ENCODE results near the gene TCF23. TPM values are rescaled to one million over a fixed set of nuclear protein-coding genes. Genes with fewer than 3 reads are reported as not detected.
A peak's percentile ranks its signal among the peaks of the same experiment; 100 is the strongest.
"Not testable (repeated sequence)": the region's sequence is repeated elsewhere in the genome, so short reads cannot be mapped to it uniquely, and the experiment has no call there.

Gene TCF23
- total RNA-seq, 1 experiment from 2014 or later = 0.03 TPM

- no TSS peak for BruUV-seq (replicated peaks)
- ChIA-PET POLR2A (no interaction called here), CTCF (no interaction called here)
- Histone ChIP-seq H3K9me3 (ENCODE audit: control insufficient read depth, insufficient read depth, low read depth, low read length) (no peaks in the 10 kb centered on the region), H3K4me1 (ENCODE audit: control insufficient read depth, insufficient read depth, low read length) (peaks cover 4% of the 10 kb centered on the region), H3K27ac (ENCODE audit: low read length) (no peak within 1 kb of the TSS), H3K4me3 (ENCODE audit: low read depth in 2 of 2, low read length in 2 of 2) (peak within 1 kb of the TSS; percentile 54 to 64), H3K27me3 (ENCODE audit: control insufficient read depth, insufficient read depth, low read length) (no peaks in the 10 kb centered on the region; the same call in 1 of the 2 replicates), H3K36me3 (ENCODE audit: control insufficient read depth, insufficient read depth, low read length) (no peaks in the 10 kb centered on the region)
- ATAC-seq (peak; percentile 64), DNase-seq (ENCODE audit: low read depth, low spot score) (no peak)
- TF ChIP-seq CTCF (IDR thresholded peaks at IDR 0.05) = no peak
- TF ChIP-seq, protein P1, sequence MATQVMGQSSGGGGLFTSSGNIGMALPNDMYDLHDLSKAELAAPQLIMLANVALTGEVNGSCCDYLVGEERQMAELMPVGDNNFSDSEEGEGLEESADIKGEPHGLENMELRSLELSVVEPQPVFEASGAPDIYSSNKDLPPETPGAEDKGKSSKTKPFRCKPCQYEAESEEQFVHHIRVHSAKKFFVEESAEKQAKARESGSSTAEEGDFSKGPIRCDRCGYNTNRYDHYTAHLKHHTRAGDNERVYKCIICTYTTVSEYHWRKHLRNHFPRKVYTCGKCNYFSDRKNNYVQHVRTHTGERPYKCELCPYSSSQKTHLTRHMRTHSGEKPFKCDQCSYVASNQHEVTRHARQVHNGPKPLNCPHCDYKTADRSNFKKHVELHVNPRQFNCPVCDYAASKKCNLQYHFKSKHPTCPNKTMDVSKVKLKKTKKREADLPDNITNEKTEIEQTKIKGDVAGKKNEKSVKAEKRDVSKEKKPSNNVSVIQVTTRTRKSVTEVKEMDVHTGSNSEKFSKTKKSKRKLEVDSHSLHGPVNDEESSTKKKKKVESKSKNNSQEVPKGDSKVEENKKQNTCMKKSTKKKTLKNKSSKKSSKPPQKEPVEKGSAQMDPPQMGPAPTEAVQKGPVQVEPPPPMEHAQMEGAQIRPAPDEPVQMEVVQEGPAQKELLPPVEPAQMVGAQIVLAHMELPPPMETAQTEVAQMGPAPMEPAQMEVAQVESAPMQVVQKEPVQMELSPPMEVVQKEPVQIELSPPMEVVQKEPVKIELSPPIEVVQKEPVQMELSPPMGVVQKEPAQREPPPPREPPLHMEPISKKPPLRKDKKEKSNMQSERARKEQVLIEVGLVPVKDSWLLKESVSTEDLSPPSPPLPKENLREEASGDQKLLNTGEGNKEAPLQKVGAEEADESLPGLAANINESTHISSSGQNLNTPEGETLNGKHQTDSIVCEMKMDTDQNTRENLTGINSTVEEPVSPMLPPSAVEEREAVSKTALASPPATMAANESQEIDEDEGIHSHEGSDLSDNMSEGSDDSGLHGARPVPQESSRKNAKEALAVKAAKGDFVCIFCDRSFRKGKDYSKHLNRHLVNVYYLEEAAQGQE (IDR thresholded peaks at IDR 0.05; ENCODE audit: insufficient read depth in 1 of 2, low read depth in 2 of 2, low read length in 1 of 2) = peak in 1 of 2 experiments; percentile 83; a peak in 2 of 4 replicates
- in situ Hi-C loops (cut with HindIII; ENCODE audit: low pct_unique_long_range_greater_than_20kb, low sequenced_read_pairs) (no loop called here), intact Hi-C loops (cut with micrococcal nuclease; ENCODE audit: unreplicated experiment) (no loop called here)
Measured at GRCh38 chr2:27118525-27119329, 30.1 kb upstream of the TCF23 start, which contains the start of gene CGREF1. TSS of gene CGREF1 (minus strand) at chr2:27119128. CDS start at chr2:27104366, 14,762 bp downstream.

- H3K27ac ChIP-seq (ENCODE audit: low read length); H3K27me3 ChIP-seq (ENCODE audit: control insufficient read depth, insufficient read depth, low read length); H3K36me3 ChIP-seq (ENCODE audit: control insufficient read depth, insufficient read depth, low read length); in situ Hi-C loops (cut with HindIII; ENCODE audit: low pct_unique_long_range_greater_than_20kb, low sequenced_read_pairs); POLR2A ChIA-PET; BruUV-seq (replicated peaks); CTCF ChIA-PET; DNase-seq (ENCODE audit: low read depth, low spot score); intact Hi-C loops (cut with micrococcal nuclease; ENCODE audit: unreplicated experiment); H3K9me3 ChIP-seq (ENCODE audit: control insufficient read depth, insufficient read depth, low read depth, low read length); H3K4me1 ChIP-seq (ENCODE audit: control insufficient read depth, insufficient read depth, low read length): not testable (repeated sequence)
- peak overlapping the region; percentile 54 to 55 for H3K4me3 ChIP-seq (ENCODE audit: low read depth in 2 of 2, low read length in 2 of 2)
- ATAC-seq = peak; percentile 23
Measured at GRCh38 chr2:27119330-27119670, 29.5 kb upstream of the TCF23 start.

DNA sequence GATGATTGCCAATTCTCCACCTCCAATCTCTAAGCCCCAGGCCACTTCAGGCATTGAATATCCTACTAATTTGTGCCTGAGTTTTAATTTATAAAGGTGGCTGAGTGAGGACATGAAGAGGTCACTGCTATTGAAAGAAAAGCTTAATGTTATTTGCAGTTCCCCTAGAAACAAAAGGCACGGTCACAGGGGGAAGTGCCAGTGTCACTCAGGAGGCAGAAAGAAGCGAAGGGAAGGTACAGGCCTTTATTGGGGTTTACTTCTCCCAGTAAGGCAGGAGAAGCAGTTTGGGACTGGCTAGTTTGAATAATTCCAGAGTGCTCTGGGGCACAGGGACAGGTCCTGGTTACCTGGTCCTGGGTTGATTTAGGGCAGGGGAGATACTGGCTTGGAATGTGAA, 26.9 kb upstream of the TCF23 start:
- Histone ChIP-seq H3K27me3 (ENCODE audit: control insufficient read depth, insufficient read depth, low read length) (no peaks in the 10 kb centered on the region; the same call in 1 of the 2 replicates), H3K36me3 (ENCODE audit: control insufficient read depth, insufficient read depth, low read length) (no peaks in the 10 kb centered on the region), H3K9me3 (ENCODE audit: control insufficient read depth, insufficient read depth, low read depth, low read length) (no peaks in the 10 kb centered on the region), H3K27ac (ENCODE audit: low read length) (no peak overlapping the region), H3K4me1 (ENCODE audit: control insufficient read depth, insufficient read depth, low read length) (peaks cover 4% of the 10 kb centered on the region), H3K4me3 (ENCODE audit: low read depth in 2 of 2, low read length in 2 of 2) (no peak overlapping the region)
- no TSS peak for BruUV-seq (replicated peaks)
- TF ChIP-seq TCF7L2 (IDR thresholded peaks at IDR 0.05; ENCODE audit: low read depth, low read length) (no peak), CTCF (IDR thresholded peaks at IDR 0.05) (no peak), POLR2AphosphoS5 (IDR thresholded peaks at IDR 0.05; ENCODE audit: low read depth, low read length) (no peak), SIN3A (IDR thresholded peaks at IDR 0.05; ENCODE audit: borderline replicate concordance, insufficient read depth, low read depth, low read length) (no peak)
- TF ChIP-seq, protein P1 (IDR thresholded peaks at IDR 0.05; ENCODE audit: insufficient read depth in 1 of 2, low read depth in 2 of 2, low read length in 1 of 2) = no peak
- intact Hi-C loops (cut with micrococcal nuclease; ENCODE audit: unreplicated experiment) (no loop called here), in situ Hi-C loops (cut with HindIII; ENCODE audit: low pct_unique_long_range_greater_than_20kb, low sequenced_read_pairs) (no loop called here)
- no peak for ATAC-seq
- ChIA-PET CTCF (no interaction called here), POLR2A (no interaction called here)
- no peak for DNase-seq (ENCODE audit: low read depth, low spot score)
